SK-N-SH (cell line): ENCODE results near the gene VCAN. TPM values are rescaled to one million over a fixed set of nuclear protein-coding genes. Genes with fewer than 3 reads are reported as not detected.

Experiments
- polyA plus RNA-seq, 3 experiments: library from polyadenylated mRNA; depleted of rRNA; stranded (reverse); fragments of >200 nt; gene quantifications; 2 replicates each; pipeline ENCODE4 v1.2.3, GENCODE V29; 2012
- TF ChIP-seq, protein P1 (sequence below): IDR thresholded peaks from 2 replicates; pipeline ENCODE4 v1.6.1; 2012; ENCODE audit warnings: mild to moderate bottlenecking, low read depth, low read length, moderate library complexity

VCAN gene
- polyA plus RNA-seq, 1 of the 3 experiments (the other 2 are of a cell fraction): 142 TPM

DNA sequence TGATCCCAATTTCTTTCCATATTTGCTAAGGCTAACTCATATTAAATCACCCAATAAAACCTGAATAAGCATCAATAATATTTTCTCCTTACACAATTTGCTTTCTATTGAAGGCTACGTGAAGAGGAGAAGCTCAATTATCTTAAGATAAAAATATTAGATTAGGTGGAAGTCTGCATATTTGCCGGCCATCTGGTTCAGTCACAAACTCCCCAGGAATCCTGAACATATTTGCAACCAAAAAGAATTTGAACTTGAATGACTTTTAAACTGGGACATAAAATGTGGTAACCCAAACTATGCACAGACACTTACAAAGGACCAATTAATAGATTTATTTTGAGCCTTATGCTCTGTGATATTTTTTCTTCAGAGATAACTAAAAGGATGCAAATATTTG lies 156.8 kb downstream of the VCAN start (continued):
- TF ChIP-seq, protein P1, sequence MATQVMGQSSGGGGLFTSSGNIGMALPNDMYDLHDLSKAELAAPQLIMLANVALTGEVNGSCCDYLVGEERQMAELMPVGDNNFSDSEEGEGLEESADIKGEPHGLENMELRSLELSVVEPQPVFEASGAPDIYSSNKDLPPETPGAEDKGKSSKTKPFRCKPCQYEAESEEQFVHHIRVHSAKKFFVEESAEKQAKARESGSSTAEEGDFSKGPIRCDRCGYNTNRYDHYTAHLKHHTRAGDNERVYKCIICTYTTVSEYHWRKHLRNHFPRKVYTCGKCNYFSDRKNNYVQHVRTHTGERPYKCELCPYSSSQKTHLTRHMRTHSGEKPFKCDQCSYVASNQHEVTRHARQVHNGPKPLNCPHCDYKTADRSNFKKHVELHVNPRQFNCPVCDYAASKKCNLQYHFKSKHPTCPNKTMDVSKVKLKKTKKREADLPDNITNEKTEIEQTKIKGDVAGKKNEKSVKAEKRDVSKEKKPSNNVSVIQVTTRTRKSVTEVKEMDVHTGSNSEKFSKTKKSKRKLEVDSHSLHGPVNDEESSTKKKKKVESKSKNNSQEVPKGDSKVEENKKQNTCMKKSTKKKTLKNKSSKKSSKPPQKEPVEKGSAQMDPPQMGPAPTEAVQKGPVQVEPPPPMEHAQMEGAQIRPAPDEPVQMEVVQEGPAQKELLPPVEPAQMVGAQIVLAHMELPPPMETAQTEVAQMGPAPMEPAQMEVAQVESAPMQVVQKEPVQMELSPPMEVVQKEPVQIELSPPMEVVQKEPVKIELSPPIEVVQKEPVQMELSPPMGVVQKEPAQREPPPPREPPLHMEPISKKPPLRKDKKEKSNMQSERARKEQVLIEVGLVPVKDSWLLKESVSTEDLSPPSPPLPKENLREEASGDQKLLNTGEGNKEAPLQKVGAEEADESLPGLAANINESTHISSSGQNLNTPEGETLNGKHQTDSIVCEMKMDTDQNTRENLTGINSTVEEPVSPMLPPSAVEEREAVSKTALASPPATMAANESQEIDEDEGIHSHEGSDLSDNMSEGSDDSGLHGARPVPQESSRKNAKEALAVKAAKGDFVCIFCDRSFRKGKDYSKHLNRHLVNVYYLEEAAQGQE: no peak

Other genes starting within 250 kb of the VCAN start
- gene HAPLN1, start 249.1 kb downstream of the VCAN start, polyA plus RNA-seq (2012; rRNA removed): 0.30 and 0.39 TPM in 2 replicates